Stimulated activated CD8-positive, alpha-beta memory T cell treated with anti-CD3 and anti-CD28 coated beads, Interleukin-12 subunit alpha, Interleukin-12 subunit beta, amount 100 ng/mL, for 24 hours (primary cell): ENCODE data around the gene SRGAP3.
A peak's percentile ranks its signal among the peaks of the same experiment; 100 is the strongest.

ENCODE experiments used
- DNase-seq: peaks from one replicate; pipeline ENCODE4 v3.0.0-alpha.2; 2020; ENCODE audit errors: extremely low read depth

SRGAP3 gene

DNA sequence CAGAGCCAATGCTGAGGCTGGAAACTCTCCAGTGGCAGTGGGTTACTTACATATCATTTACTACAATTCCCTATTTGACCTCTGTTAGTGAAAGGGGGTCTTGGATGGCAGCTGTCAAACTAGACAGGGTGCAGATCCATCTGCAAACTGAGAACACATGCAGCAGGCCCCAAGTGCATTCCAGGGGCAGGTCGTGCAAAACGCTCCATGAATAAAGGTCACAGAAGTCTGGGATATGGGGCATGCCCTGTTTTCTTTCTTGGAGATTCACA, 261.1 kb downstream of the SRGAP3 start:
- DNase-seq, result no peak

DNA sequence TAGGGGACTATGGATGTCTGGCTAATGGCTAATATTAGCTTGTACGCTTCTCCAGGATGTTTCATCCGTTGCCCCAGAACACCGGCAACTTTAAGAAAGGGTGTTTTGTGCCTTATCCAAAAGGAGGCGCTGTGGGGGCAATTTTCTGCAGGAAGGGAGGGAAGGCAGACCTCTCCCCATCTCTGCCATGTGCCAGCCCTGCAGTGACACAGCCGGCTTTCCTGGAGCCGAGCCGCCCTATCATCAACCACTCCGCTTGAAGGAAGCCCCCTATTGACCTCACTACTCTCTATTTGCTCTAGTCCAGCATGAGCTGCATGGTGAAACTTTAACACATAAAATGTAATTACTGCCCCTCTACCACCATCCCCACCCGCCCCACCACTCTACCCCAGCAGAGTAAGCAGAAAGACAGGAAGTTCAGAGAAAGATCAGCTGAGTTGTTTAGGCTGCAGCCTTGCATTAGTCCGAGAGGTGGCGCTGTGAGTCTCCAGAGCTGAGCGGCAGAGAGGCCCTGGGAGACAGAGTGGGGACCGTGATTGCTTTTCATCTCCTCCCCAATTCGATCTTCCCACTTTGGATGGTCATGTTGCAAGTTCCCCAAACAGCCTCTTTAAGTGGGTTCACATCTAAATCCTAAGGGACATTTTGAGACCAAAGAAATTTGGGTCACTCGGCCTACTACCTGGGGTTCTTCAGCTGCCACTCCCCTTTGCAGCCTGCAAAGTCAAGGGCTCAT, 261.6 kb downstream of the SRGAP3 start:
- DNase-seq, result peak; percentile 15

DNA sequence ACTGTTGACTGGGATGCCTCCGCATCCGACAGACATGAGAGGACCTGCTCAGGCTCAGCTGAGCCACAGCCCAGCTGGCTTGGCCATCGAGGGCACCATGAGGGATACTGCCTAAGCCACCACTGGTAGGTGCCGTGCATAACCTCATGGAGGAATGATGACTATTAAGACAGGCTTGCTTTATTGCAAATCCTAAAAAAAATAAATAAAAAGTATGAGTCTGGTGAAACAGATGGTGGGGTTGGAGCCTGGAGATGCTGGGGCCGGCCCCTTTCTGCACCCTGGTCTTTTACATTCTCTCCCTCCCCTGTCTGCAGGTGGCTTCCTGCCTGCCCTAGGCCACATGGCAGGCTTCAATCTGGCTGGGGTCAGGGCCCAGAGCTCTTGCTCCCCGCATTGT, 262.2 kb downstream of the SRGAP3 start:
- no peak for DNase-seq

DNA sequence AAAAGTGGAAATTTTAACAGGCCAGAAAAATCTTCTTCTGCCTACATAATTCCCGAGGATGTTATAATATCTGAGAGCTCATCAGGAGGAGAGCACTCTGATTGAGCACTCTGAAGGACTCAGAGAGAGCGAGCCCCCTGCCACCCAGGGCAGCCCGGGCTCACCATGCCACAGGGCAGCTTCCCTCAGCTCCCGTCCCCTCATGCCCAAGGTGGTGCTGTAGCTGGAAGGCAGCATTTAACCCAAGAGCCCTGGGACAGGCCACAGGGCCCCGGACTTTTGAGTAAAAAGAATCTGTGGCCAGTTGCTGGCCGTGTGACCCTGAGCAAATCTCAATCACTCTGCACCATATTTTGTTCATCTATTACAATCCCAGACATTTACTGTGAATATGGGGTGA, 262.7 kb downstream of the SRGAP3 start:
- no peak for DNase-seq

DNA sequence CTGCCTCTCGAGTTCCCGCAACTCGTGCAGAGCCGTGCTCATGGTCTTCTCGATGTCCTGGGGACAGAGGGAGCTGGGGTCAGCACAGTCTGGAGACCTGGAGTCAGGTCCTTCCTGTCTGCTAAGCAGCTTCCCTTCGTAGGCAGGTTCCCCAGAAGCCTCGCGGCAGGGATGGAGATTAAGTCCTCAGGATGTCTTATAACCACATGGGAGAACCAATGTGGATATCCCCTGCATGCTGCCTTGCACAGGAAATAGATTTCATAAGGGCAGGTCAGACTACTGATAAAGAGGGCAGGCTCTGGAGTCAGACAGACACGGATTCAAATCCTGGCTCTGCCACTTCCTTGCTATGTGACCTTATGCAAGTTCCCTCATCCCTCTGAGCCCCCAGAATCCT, 263.6 kb downstream of the SRGAP3 start:
- no peak for DNase-seq

DNA sequence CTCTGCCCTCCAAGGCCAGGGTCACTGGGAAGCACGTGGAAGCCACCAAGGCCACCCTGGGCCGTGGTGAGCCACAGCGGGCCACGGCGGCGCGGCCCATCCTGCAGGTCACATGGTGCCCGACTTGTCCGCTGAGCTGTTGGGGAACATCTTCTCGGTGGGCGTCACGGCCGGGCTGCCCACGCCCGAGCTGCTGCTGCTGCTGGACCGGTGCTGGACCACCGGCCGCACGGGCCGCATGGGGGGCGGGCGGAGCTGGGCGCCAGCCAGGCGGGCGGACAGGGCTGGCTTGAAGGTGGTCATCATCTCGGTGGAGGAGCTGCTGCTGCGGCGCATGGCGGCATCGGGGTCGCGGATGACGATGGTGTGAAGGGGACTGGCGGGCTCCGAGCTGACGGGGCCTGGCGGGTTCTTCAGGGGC, 264.0 kb downstream of the SRGAP3 start:
- no peak for DNase-seq

DNA sequence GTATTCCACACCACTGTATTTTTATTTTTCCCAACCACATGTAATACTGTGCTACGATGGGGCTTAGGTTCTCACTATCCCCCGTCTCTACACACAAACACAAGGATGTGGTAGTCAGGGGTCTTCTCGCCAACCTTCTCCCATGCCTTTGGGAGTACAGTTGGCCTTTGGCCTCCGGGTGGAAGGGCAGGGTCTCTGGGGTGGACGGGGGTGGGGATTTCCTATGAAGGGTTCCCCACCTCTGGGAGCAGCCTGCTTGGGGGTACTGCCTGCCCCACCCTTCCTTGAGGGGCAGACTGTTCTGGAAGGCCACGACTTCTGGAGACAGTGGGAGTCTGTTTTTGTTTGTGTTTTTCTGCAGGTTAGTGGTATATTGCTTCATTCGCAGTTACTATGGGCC, 264.9 kb downstream of the SRGAP3 start:
- no peak for DNase-seq

DNA sequence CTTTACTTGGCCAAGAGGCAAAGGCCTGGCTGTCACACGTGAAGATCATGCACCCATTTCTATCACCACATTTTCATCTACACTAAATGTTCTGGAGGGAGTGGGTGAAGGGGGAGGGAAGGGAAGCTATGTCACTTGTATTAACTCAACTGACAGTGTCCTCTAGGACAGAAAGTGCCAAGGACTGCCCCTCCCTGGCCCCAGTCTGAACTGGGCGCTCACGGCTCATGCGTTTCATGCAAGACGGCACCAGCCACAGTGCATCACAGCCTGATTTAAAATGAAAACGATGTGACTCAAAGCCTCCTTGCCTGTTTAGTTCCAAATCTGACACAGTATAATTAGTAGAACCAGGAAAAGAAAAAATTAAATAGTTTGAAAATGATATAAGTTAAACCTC, 265.4 kb downstream of the SRGAP3 start:
- no peak for DNase-seq

DNA sequence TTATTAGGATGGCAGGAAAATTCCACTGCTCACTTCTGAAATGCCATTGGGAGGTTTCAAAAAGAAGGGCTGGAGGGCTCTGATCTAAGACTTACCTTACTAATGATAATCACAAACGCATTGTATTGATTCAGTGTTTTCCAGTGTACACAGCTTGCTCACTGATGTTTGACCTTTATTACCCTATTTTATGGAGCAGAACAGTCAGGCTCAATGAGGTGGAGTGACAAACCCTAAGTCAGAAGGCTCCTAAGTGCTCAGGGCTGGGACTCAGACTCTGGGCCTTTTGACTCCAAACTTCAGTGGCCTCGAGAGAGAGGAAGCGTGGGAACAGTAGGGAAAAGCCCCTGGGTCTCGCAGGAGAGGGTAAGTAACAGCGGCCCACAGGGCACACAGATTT, 265.9 kb downstream of the SRGAP3 start:
- DNase-seq, result no peak

DNA sequence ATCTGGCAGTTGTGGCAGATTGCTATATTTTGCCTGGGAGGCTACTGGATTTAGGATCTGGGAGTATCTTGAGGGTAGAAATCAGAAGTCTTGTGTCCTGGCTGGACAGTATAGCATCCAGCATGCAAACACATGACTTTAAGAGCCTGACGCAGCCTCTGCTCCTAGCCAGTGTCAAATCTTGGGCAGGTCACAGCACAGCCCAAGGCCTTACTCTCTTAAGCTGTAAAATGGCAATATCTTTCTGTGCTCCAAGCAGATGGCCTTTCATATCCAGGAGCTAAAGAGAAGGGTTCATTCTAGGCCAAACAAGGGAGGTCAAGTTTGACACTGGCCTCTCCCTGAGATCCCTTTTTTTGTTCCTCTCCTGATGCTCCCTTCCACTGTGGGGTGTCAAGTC, 266.4 kb downstream of the SRGAP3 start:
- no peak for DNase-seq

DNA sequence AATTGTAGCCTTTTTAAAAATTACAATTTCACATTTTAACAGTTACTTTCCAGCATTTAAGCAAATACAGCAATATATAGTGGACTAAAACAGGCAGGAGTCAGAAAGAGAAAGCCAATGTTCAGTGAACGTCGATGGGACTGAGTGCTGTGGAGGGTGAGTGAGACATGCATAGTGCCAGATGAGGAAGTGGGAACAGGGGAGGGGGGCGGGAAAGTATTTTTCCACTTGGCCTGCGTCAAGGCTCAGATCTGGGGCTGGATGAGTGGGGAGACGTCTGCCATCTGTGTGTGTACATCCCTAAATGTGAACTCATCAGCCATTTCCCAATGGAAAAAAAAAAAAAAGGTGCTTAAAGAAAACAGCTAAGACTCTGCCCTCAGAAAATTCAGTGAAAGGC, 266.9 kb downstream of the SRGAP3 start:
- DNase-seq, result no peak

DNA sequence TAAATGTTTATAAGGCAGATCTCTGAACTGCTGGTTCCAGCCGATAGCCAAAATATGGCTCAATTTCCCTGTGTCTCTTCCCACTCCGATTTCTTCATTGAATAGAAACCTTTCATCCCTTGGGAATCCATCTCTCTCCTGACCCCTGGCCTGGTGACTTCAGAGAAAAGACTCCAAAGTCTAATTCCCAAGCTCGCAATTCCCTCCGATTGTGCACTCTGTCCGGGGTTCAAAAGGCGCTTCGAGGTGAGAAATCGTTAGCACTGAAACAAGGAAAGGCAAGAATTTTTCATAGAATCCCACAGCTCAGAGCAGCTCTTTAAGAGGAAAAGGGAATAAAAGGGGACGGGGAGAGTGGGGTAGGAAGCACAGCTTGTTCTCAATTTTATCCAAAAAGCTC, 267.7 kb downstream of the SRGAP3 start:
- DNase-seq, result no peak

DNA sequence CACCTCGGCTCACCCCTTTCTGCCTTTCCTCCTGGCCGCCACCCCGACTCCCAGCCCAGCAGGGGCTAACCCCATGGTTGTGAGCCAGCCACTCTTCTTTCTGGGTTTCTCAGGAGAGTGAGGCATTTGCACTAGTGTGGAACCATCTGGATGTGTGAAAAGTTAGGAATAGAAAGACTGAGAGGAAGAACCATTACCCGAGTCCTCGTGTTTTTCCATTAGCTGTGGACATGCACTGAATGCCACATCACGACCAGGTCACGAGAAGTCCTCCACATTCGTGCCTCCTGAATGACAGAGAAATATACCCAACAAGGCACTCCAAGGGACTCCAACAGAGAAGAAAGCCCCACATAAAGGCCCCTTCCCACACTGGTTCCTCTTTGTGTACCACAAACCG, 268.1 kb downstream of the SRGAP3 start:
- no peak for DNase-seq

DNA sequence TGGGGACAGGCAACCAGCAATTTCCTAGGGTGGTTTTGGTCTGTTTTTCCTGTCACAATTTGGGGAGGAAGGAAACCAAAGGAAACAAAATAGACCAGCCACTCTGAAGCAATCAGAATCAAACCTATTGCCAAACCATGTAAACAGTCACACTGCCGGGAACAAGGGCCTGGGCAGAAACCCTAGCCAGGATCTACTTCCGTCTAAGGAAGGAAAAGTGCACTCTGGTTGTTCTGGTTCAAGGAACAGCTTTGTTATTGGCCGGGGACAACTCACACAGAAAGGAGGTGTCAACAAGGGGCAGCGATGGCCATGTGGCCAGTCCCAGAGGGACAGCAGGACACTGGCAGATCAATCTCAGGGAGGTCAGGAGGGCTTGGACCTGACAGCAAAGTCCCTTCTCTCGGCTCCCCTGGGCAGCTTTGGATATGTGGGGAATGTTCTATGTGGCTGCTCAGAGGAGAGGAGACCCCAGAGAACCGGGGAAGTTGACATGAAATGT, 268.6 kb downstream of the SRGAP3 start:
- DNase-seq, result no peak

DNA sequence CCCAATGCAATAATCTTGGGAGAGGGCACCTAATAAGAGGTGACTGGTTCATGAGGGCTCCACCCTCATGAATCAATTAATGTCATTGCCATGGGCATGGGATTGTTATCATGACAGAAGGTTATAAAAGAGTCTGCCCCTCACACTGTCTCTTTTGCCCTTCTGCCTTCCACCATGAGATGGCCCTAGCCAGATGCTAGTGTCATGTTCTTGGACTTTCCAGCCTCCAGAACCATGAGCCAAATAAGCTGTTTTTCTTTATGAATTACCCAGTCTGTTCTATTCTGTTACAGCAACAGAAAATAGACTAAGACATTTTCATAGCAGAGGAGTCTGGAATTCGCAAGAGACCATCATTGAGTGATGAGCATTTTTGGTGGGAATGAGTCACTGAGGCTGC, 270.2 kb downstream of the SRGAP3 start:
- DNase-seq, result no peak

DNA sequence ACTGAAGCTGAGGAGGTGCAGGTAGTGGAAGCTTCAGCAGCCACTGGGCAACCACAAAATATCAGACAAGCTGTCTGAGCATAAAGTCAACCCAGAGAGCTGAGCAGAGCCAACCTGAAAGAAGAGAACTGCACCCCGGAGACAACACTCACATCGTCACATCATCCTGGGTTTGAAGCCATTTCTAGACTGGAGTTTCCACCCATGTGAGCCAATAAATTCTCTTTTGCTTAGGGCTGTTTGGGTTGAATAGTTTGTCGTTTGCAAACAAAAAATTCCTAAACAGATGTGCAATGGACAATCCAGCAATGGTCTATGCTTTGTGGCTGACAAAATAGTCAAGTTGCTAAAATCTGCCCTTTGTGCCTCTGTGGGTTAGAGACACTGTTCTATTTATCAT, 270.9 kb downstream of the SRGAP3 start:
- no peak for DNase-seq

DNA sequence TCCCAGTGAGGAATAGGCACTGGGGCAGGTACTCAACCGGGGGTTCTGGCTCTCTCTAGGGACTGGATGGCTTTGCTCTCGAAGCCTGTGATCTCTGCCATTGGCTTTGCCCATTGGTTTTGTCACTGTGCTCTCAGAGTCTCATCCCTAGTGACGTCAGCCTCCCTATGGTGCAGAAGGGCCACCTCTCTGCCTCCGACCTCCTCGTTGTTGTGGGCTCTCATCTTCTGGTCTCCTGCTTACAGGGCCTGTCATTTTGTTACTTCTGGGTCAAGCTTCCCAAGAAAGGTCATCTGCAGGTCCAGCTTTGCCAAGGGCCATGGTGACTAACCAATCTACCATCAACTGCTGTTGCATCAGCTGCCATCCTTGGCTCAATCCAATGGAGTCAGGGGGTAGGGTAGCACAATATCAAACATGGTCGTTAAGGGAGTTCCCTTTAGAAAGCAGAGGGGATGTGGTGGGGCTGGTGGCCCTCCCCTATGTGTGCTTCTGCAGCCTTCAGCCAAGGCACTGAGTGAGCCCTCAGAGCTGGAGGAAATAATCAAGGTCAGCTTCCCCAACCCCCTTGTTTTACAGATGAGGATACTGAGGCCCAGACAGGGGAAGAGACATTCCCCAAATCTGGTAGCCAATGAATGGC, 272.8 kb downstream of the SRGAP3 start:
- no peak for DNase-seq

DNA sequence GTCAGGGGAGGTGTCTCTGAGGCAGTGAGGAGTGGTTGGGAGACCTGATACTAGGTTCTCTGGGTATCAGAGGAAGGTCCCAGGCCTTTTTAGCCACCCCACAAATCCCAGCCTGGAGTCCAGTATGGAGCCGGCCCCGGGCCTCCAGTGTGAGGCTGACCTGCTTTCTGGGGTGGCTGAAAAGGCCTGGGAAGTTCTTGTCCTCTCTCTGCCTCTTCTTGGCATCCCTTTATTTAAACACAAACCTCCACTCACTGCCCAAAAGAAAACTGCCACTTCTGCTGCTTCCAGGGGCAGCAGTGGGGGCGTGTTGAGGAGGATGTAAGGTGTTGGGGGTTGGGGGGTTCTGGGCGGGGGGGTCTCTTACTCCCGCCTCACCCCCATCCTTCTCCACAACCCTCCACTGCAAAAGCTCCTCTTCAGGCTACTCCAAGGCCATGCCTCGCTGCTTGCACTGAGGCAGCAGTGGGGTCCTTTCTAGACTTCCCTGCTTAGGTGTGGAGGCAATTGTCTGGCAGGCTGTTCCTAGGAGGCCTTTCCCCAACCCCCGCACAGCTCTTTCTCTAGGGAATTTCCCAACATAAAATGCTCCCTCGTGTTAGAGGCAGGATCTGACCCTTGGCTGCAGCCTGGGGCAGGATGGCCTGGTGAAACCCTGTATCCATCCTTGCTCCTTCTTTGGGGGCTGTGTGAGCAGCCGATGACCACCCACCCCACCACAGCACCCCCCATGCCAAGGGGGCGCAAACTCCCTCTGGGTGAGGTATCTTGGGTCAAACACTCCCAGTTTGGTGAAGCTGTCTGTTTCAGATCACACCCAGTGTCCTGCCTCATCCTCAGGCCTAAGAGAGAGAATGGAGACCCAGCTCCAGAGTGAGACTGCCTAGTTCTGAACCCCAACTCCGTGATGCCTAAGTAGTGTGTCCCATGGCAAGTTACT, 274.1 kb downstream of the SRGAP3 start:
- DNase-seq, result no peak

DNA sequence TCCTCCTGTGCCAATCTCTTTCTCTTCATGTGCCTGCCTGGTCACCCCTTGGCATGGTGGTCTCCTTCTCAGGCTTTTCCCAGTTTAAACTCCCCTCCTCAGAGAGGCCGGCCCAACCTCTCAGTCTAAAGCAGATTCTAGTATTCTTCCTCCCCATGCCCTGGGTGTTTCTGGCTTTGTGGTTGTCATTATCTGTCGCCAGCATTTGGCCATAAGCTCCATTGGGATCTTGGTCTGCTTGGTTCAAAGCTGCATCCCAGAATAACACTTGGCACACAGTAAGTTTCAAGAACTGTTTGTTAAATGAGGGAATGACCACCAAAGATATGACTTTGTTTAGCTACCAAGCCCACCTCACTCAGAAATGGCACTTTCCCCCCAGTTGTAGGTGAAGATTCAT, 275.0 kb downstream of the SRGAP3 start:
- DNase-seq, result no peak

DNA sequence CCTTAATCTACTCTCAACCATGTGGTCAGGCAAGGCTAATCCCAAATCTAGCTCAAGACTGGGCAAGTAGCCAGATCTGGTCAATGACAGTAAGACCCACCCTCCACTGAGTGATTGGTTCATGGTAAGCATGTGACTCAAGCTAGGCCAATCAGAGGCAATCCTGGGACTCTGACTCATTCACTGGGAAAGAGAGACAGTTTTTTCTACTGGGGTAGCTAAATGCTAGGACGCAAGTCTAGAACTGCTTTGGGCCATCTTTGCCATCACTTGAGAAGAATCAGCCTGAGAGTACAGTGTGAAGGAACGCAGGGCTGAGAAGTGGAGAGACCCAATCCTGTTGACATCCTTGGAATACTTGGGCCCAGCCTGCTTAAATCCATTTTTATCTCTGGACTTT, 276.8 kb downstream of the SRGAP3 start:
- no peak for DNase-seq

DNA sequence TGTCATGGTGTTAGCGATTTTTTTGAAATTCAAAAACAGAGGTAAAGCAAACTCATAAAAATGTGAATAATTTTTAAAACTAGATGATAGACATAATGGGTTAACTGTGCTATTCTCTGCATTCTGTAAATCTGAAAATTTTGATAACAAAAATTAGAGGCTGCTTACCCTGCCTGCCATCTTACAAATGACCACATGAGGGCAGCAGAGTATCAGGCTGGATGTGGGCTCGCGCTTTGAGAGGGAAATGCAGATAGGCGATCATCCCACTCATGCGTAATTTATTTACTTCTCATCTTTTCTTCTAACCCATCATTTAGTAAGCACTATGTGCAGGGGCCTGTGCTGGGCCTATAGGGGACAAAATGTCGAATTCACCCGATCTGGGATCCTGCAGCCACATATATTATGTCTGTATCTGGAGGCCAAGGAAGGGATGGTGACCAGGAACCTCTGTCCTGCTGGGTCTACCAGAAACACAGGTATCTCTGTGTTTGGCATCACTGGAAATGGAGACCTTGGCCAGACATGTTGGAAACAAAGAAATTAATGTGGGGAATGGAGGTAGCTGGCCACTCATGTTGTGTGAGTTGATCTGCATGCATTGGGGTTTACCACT, 278.4 kb downstream of the SRGAP3 start:
- DNase-seq, result peak; percentile 22

DNA sequence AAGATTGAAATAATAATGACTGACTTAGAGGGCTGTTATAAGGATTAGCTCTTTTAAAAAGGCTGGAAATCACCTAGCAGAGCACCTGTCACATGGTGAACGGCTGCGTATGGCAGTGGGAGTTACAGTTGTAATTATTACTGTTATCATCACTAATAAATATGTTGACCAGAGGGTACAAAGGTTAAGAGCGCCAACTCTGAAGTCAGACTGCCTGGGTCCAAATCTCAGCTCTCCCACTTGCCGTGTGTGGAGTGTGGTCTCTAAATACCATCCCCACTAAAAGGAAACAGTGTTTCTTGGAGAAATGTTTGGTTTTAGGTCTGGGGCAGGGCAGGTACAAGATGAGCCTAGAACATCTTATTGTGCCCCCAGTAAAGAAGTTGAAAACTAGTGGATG, 280.2 kb downstream of the SRGAP3 start:
- DNase-seq, result no peak
